GM19324 (cell line): Measurements from ENCODE around the gene ARL14.

ENCODE experiments used
- ATAC-seq: cut with Tn5 transposase; IDR thresholded peaks from one replicate; pipeline ENCODE4 v1.9.1; 2021; ENCODE audit warnings: mild to moderate bottlenecking, moderate library complexity; ENCODE audit not compliant: unreplicated experiment, low FRiP score

Gene ARL14

DNA sequence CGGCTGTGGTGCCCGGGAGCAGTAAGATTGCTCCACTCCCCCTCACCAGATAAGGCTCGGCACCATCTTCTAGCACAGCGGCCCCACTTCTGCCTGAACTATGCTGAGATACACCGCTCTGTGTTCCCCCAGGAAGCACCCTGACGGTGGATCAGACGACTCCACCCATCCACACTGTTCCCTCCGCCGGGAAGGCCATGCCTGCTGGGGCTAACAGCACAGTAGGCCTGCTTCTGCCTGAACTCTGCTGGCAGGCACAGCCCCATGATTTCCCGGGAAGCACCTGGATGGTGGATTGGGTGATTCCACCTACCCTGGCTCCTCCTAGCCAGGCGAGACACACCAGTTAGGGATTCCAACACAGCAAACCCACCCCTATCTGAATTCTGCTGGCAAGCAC, 42.8 kb downstream of the ARL14 start:
- no peak for ATAC-seq

DNA sequence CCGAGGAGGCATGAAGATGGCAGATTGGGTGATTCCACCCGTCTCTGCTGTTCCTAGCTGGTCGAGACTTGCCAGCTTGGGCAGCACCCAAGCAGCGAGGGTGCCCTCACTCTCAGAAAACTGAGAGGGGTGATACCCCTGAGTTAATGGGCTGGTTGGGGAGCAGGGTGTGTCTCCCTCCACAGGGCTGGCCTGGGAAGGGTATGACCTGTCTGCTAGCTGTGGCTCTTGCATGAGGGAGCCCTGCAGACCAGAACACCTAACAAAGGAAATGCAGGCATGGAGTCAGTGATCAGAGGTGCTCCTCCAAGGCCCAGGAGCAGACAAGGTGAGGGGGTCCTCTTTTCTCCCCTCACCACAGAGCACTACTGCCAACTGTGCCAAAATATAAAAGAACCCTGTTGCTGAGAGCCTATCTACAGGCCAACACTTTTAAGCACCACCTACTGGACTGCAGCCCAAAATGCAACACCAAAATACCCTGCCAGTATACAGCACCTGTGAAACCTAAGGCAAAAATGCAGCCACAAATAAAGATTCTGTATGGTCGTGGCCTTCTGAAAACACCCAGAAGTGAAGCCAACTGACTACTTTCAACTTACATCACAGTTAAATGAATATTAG, 43.3 kb downstream of the ARL14 start:
- ATAC-seq: no peak

DNA sequence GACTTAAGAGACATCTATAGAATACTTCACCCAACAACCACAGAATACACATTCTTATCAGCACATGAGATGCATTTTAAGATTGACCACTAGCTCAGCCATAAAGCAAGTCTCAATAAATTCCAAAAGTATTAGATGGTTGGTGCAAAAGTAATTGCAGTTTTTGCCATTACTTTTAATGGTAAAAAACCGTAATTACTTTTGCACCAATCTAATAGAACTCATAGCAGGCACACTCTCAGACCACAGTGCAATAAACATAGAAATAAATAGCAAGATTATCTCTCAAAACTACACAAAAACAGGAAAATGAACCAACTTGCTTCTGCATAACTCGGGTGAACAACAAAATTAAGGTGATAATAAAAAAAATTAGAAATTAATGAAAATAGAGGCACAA, 45.4 kb downstream of the ARL14 start:
- no peak for ATAC-seq

DNA sequence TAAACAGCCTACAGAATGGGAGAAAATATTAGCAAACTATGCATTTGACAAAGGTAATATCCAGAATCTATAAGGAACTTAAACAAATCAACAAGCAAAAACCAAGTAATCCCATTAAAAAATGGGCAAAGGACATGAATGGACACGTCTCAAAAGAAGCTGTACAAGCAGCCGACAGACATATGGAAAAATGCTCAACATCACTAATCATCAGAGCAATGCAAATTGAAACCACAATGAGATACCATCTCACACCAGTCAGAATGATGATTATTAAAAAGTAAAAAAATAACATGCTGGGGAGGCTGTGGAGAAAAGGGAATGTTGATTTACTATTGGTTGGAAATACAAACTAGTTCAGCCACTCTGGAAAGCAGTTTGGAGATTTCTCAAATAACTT, 48.4 kb downstream of the ARL14 start:
- no peak for ATAC-seq
